T-cell (primary cell): ENCODE results near the gene F2RL1. TPM values are rescaled to one million over a fixed set of nuclear protein-coding genes. Genes with fewer than 3 reads are reported as not detected.

Source experiments
- ATAC-seq, 4 experiments: fragments of 200-7000 bp in 3 of 4; fragments of 150-1000 bp in 1 of 4; cut with Tn5 transposase; replicated peaks in 1 of 4; 1 replicate in 3 of 4; 2 replicates in 1 of 4; pipeline ENCODE4 v1.10.0; 2021; ENCODE audit warnings: moderate library complexity in 3 of 4, mild to moderate bottlenecking in 2 of 4, moderate number of reproducible peaks in 1 of 4
- CTCF ChIA-PET, 2 donors: fragments of 300-600 bp; sonication (Branson Sonifier 250); formaldehyde crosslinking; loops; one replicate each; lab custom pipeline; 2022; ENCODE audit warnings: antibody characterized with exemption in 2 of 2; lab: Charles Lee
- POLR2A ChIA-PET, 2 donors: fragments of 300-600 bp; sonication (Branson Sonifier 250); formaldehyde crosslinking; loops; one replicate each; lab custom pipeline; 2022; ENCODE audit warnings: antibody characterized with exemption in 2 of 2; lab: Charles Lee
- DNase-seq, 35 experiments: peaks; one replicate each; pipeline versions ENCODE4 v3.0.0 to v3.0.0-alpha.2; 2013 to 2023
- H3K27ac ChIP-seq: one replicate; pipeline ENCODE4 v1.5.1; 2013; ENCODE audit warnings: low read length
- H3K27me3 ChIP-seq, 2 experiments: replicated peaks in 1 of 2; 1 replicate in 1 of 2; 2 replicates in 1 of 2; pipeline versions ENCODE4 v1.6.1 to v1.7.0; 2013; ENCODE audit warnings: low read length in 1 of 2, mixed read lengths in 1 of 2; ENCODE audit not compliant: control insufficient read depth in 2 of 2, insufficient read depth in 2 of 2; ENCODE audit errors: extremely low read depth in 1 of 2
- H3K36me3 ChIP-seq, 2 donors: 1 replicate in 1 of 2; 2 replicates in 1 of 2; pipeline versions ENCODE4 v1.6.1 to v1.7.0; 2013; ENCODE audit warnings: low read length in 1 of 2; ENCODE audit not compliant: control insufficient read depth in 2 of 2, insufficient read depth in 1 of 2; ENCODE audit errors: extremely low read depth in 1 of 2
- H3K4me1 ChIP-seq, 2 experiments: 1 replicate in 1 of 2; 2 replicates in 1 of 2; pipeline versions ENCODE4 v1.6.1 to v1.7.0; 2013; ENCODE audit warnings: low read length in 2 of 2, mixed read lengths in 1 of 2; ENCODE audit not compliant: insufficient read depth in 2 of 2, control insufficient read depth in 1 of 2; ENCODE audit errors: extremely low read depth in 1 of 2
- H3K4me3 ChIP-seq, 2 donors: 1 replicate in 1 of 2; 2 replicates in 1 of 2; pipeline versions ENCODE4 v1.5.1 to v1.7.0; 2013; ENCODE audit warnings: mild to moderate bottlenecking in 2 of 2, low read length in 1 of 2, moderate library complexity in 1 of 2; ENCODE audit not compliant: control insufficient read depth in 1 of 2; ENCODE audit errors: extremely low read depth in 1 of 2
- H3K9me3 ChIP-seq: 2 replicates; pipeline ENCODE4 v1.7.0; 2013
- H3K27ac Mint-ChIP-seq, 2 donors: one replicate each; pipeline ENCODE4 v1.8.0; 2020 to 2021; ENCODE audit warnings: mild to moderate bottlenecking in 2 of 2, mixed read lengths in 2 of 2
- H3K27me3 Mint-ChIP-seq, 2 donors: one replicate each; pipeline ENCODE4 v1.8.0; 2021 to 2022; ENCODE audit warnings: mixed read lengths in 2 of 2
- H3K36me3 Mint-ChIP-seq: one replicate; pipeline ENCODE4 v1.8.0; 2021; ENCODE audit warnings: mixed read lengths
- H3K4me1 Mint-ChIP-seq, 3 donors: one replicate each; pipeline ENCODE4 v1.8.0; 2020 to 2022; ENCODE audit warnings: mixed read lengths in 3 of 3, mild to moderate bottlenecking in 1 of 3
- H3K4me3 Mint-ChIP-seq, 3 donors: one replicate each; pipeline ENCODE4 v1.8.0; 2020 to 2022; ENCODE audit warnings: mild to moderate bottlenecking in 3 of 3, mixed read lengths in 3 of 3, moderate library complexity in 3 of 3
- H3K9me3 Mint-ChIP-seq, 3 donors: one replicate each; pipeline ENCODE4 v1.8.0; 2020 to 2022; ENCODE audit warnings: mixed read lengths in 3 of 3
- WGBS: methylation state at CpG from one replicate; pipeline ENCODE4 v1.1.5; 2013; ENCODE audit warnings: missing lambda C conversion rate; ENCODE audit not compliant: insufficient coverage; 5-methylcytosine and 5-hydroxymethylcytosine counted together
- total RNA-seq, 35 experiments: library from RNA in 6 of 35; stranded (reverse) in 6 of 35; fragments of 120-200 nt in 1 of 35; gene quantifications; one replicate each; pipeline versions ENCODE4 v1.2.1 to v1.2.4 and lab custom pipeline; 2013 to 2026

F2RL1 gene
- total RNA-seq, 5 donors from 2014 or later (not counting 1 experiment from before 2014, with no cell fraction given) = 1.4 to 7.6 (median 5.5) TPM

GRCh38 chr5:76836181-76836580, 17.4 kb downstream of the F2RL1 start:
- no peaks in the 10 kb centered on the region for H3K4me1 ChIP-seq

GRCh38 chr5:76836585-76836984, 17.8 kb downstream of the F2RL1 start:
- no peaks in the 10 kb centered on the region for H3K4me1 ChIP-seq
- H3K4me1 Mint-ChIP-seq = no peaks in the 10 kb centered on the region
- H3K36me3 ChIP-seq = no peaks in the 10 kb centered on the region
- WGBS = 100% methylated on average over 3 of the region's 4 CpGs
- POLR2A ChIA-PET = no interaction called here
- H3K27me3 ChIP-seq = peaks cover 0 to 6% of the 10 kb centered on the region in 2 experiments
- H3K27me3 Mint-ChIP-seq = peaks cover 0 to 2% of the 10 kb centered on the region in 2 donors
- H3K36me3 Mint-ChIP-seq = peaks cover 16% of the 10 kb centered on the region
- DNase-seq (no peak), ATAC-seq (no peak)
- H3K27ac Mint-ChIP-seq = no peak overlapping the region
- no peak overlapping the region for H3K27ac ChIP-seq
- CTCF ChIA-PET = no interaction called here
- no peak overlapping the region for H3K4me3 Mint-ChIP-seq
- H3K4me3 ChIP-seq = no peak overlapping the region
- H3K9me3 Mint-ChIP-seq = no peaks in the 10 kb centered on the region
- H3K9me3 ChIP-seq = no peaks in the 10 kb centered on the region

More at GRCh38 chr5:76836181-76836580, 17.4 kb downstream of the F2RL1 start:
- DNase-seq (no peak), ATAC-seq (no peak)
- peaks cover 0 to 3% of the 10 kb centered on the region in 2 experiments for H3K27me3 ChIP-seq
- no peak overlapping the region for H3K4me3 ChIP-seq
- POLR2A ChIA-PET = no interaction called here
- Mint-ChIP-seq H3K27ac (no peak overlapping the region), H3K9me3 (no peaks in the 10 kb centered on the region), H3K36me3 (peaks cover 16% of the 10 kb centered on the region), H3K4me1 (no peaks in the 10 kb centered on the region), H3K27me3 (no peaks in the 10 kb centered on the region), H3K4me3 (no peak overlapping the region)
- no peak overlapping the region for H3K27ac ChIP-seq
- no CpG with 5 or more reads among the region's 2 CpGs for WGBS
- no peaks in the 10 kb centered on the region for H3K9me3 ChIP-seq
- no peaks in the 10 kb centered on the region for H3K36me3 ChIP-seq
- CTCF ChIA-PET = no interaction called here

GRCh38 chr5:76838481-76839261, 19.8 kb downstream of the F2RL1 start:
- no peak overlapping the region for H3K27ac Mint-ChIP-seq
- no peak for DNase-seq
- no peaks in the 10 kb centered on the region for H3K9me3 Mint-ChIP-seq
- ATAC-seq = no peak
- Histone ChIP-seq H3K9me3 (no peaks in the 10 kb centered on the region), H3K27me3 (peaks cover 0 to 6% of the 10 kb centered on the region in 2 experiments), H3K27ac (no peak overlapping the region), H3K36me3 (no peaks in the 10 kb centered on the region), H3K4me3 (no peak overlapping the region), H3K4me1 (no peaks in the 10 kb centered on the region)
- H3K4me1 Mint-ChIP-seq = no peaks in the 10 kb centered on the region
- H3K27me3 Mint-ChIP-seq = peaks cover 2 to 3% of the 10 kb centered on the region in 2 donors
- ChIA-PET POLR2A (no interaction called here), CTCF (no interaction called here)
- H3K4me3 Mint-ChIP-seq = no peak overlapping the region
- WGBS = 69% methylated on average over 4 of the region's 7 CpGs
- peaks cover 7% of the 10 kb centered on the region for H3K36me3 Mint-ChIP-seq

GRCh38 chr5:76841361-76841760, 22.5 kb downstream of the F2RL1 start:
- H3K4me3 ChIP-seq = no peak overlapping the region
- peaks cover 2 to 3% of the 10 kb centered on the region in 2 donors for H3K27me3 Mint-ChIP-seq
- H3K36me3 ChIP-seq = no peaks in the 10 kb centered on the region
- CTCF ChIA-PET = no interaction called here
- H3K27ac ChIP-seq = no peak overlapping the region
- POLR2A ChIA-PET = no interaction called here
- no peak overlapping the region for H3K4me3 Mint-ChIP-seq
- ATAC-seq (no peak), DNase-seq (no peak)
- WGBS = 60% methylated on average over 2 of the region's 3 CpGs
- H3K27me3 ChIP-seq = peaks cover 0 to 6% of the 10 kb centered on the region in 2 experiments
- H3K9me3 Mint-ChIP-seq = no peaks in the 10 kb centered on the region
- no peak overlapping the region for H3K27ac Mint-ChIP-seq
- H3K4me1 ChIP-seq = no peaks in the 10 kb centered on the region
- H3K36me3 Mint-ChIP-seq = no peaks in the 10 kb centered on the region
- H3K4me1 Mint-ChIP-seq = no peaks in the 10 kb centered on the region
- H3K9me3 ChIP-seq = no peaks in the 10 kb centered on the region

GRCh38 chr5:76845890-76846289, 27.1 kb downstream of the F2RL1 start:
- POLR2A ChIA-PET = interaction anchor here in 1 of 2 donors (0.6 kb wide), 1 partner anchor 230 kb away, joined by 4 read pairs; no protein-coding TSS in a partner anchor
- Mint-ChIP-seq H3K36me3 (no peaks in the 10 kb centered on the region), H3K4me1 (peaks cover 11 to 20% (median 14%) of the 10 kb centered on the region in 3 donors), H3K27me3 (peaks cover 2 to 3% of the 10 kb centered on the region in 2 donors), H3K27ac (no peak overlapping the region), H3K9me3 (no peaks in the 10 kb centered on the region), H3K4me3 (no peak overlapping the region)
- Histone ChIP-seq H3K27me3 (peaks cover 0 to 3% of the 10 kb centered on the region in 2 experiments), H3K36me3 (no peaks in the 10 kb centered on the region), H3K4me1 (peaks cover 9 to 20% of the 10 kb centered on the region in 2 experiments), H3K4me3 (no peak overlapping the region), H3K27ac (no peak overlapping the region), H3K9me3 (no peaks in the 10 kb centered on the region)
- CTCF ChIA-PET = interaction anchor here in 1 of 2 donors (0.8 kb wide), 1 partner anchor 30 kb away, joined by 4 read pairs; no protein-coding TSS in a partner anchor
- WGBS = 100% methylated on average over 1 of the region's 3 CpGs
- ATAC-seq (no peak), DNase-seq (no peak)

- peak within 1 kb of the TSS in 1 of 2 donors; percentile 25 for H3K4me3 ChIP-seq
- ATAC-seq = peak; percentile 93 to 98 (median 95)
- Mint-ChIP-seq H3K27me3 (no peaks in the 10 kb centered on the region), H3K4me3 (peak within 1 kb of the TSS; percentile 13 to 53 (median 37)), H3K4me1 (peaks cover 26 to 51% (median 32%) of the 10 kb centered on the region in 3 donors), H3K9me3 (peaks cover 0 to 4% (median 0%) of the 10 kb centered on the region in 3 donors), H3K27ac (peak within 1 kb of the TSS; percentile 83 to 90), H3K36me3 (no peaks in the 10 kb centered on the region)
- H3K27me3 ChIP-seq = no peaks in the 10 kb centered on the region
- H3K27ac ChIP-seq = peak within 1 kb of the TSS; percentile 27
- peaks cover 25 to 31% of the 10 kb centered on the region in 2 experiments for H3K4me1 ChIP-seq
- ChIA-PET POLR2A (no interaction called here), CTCF (no interaction called here)
- WGBS = 48% methylated on average over 6 of the region's 18 CpGs
- peak in 31 of 35 experiments; percentile 1 to 50 (median 15) for DNase-seq
- H3K9me3 ChIP-seq = no peaks in the 10 kb centered on the region
- no peaks in the 10 kb centered on the region for H3K36me3 ChIP-seq
Measured at GRCh38 chr5:76849419-76850291, 30.8 kb downstream of the F2RL1 start, which contains the start of gene S100Z. Gene S100Z, plus strand, starts transcription at chr5:76850014. Its CDS starts 25,346 bp downstream, at chr5:76875360.
